Kasumi-1 (cell line): ENCODE results near the gene AGA.

Experiments
- DNase-seq, 2 experiments: peaks; one replicate each; lab custom pipeline; 2025; lab: John Stamatoyannopoulos, UW

AGA gene

GRCh38 chr4:177385576-177386277, 56.5 kb downstream of the AGA start:
- DNase-seq: no peak

GRCh38 chr4:177384856-177385397, 57.3 kb downstream of the AGA start:
- DNase-seq: no peak

DNA sequence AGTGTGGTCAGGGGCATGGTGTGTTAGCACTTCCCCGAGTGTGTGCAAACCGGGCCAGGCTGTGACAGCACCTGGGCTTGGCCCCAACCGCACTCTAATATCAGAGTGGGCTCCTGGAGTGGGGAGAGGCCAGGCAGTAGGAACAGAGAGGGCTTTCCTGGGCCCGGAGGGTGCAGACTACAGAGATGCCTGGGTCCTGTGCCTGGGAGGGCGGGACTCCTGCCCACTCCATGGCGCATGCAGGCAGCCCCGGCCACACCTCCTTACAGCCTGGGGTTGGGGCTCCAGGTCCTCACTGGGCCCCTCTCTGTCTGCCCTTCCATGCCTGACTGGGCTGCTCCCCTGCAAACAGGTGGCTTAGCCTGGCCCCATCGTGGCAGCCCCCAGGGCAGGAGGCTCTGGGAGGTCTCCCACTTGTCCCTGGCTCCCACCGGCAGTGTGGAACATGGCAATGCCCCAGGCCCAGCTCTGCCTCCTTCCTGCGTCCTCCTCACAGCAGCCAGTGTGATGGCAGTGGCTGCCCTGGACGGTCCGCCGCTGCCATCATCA, 60.4 kb downstream of the AGA start:
- DNase-seq: no peak
